K562 (cell line): Measurements from ENCODE around the gene CCDC187. TPM values are rescaled to one million over a fixed set of nuclear protein-coding genes. Genes with fewer than 3 reads are reported as not detected.

Experiments used
- ATAC-seq: fragments of 200-7000 bp; cut with Tn5 transposase; 3 replicates; pipeline ENCODE4 v1.9.1; 2020; ENCODE audit warnings: moderate library complexity
- BruUV-seq: library from RNA; stranded (reverse); fragments of 400-500 nt; replicated peaks from 2 replicates; lab custom pipeline; 2021; lab: Mats Ljungman, UMichigan
- CTCF ChIA-PET: fragments of 300-600 bp; formaldehyde crosslinking; extraction: SDS; loops from one replicate; lab custom pipeline; 2021; ENCODE audit warnings: low intra/inter-chr PET ratio; lab: Yijun Ruan, JAX
- POLR2A ChIA-PET: fragments of 300-600, 350-650 bp; sonication (Branson Sonifier 250); formaldehyde crosslinking; extraction: SDS; loops from one replicate; lab custom pipeline; 2021; ENCODE audit warnings: antibody characterized with exemption, inconsistent platforms; lab: Yijun Ruan, JAX
- DNase-seq, 4 experiments: peaks; one replicate each; pipeline versions ENCODE4 v3.0.0 to v3.0.0-alpha.2; 2011 to 2018; ENCODE audit warnings: low spot score in 3 of 4, mixed read lengths in 3 of 4; ENCODE audit errors: extremely low read depth in 1 of 4
- FAIRE-seq: peaks from 2 replicates; lab custom pipeline; 2011; peaks lifted over from hg19 to GRCh38; lab: Jason Lieb, UNC
- H2AFZ ChIP-seq: 2 replicates; pipeline ENCODE4 v1.6.0; 2011; ENCODE audit warnings: low read depth, low read length, control low read depth, inconsistent platforms
- H3K27ac ChIP-seq: fragments of 200-600 bp; 3 replicates; pipeline ENCODE4 v1.8.0; 2011; ENCODE audit warnings: low read depth, mild to moderate bottlenecking, control low read depth, inconsistent platforms, low read length, moderate library complexity, mixed read lengths; ENCODE audit errors: extremely low read depth
- H3K27me3 ChIP-seq, 2 experiments: fragments of 300-600 bp in 1 of 2; 2 replicates in 1 of 2; 3 replicates in 1 of 2; pipeline versions ENCODE4 v1.6.0 to v1.8.0; 2011; ENCODE audit warnings: inconsistent platforms in 2 of 2, low read length in 2 of 2, mild to moderate bottlenecking in 1 of 2, mixed read lengths in 1 of 2, moderate library complexity in 1 of 2; ENCODE audit not compliant: control insufficient read depth in 2 of 2, insufficient read depth in 2 of 2
- H3K36me3 ChIP-seq: fragments of 300-600 bp; 3 replicates; pipeline ENCODE4 v1.8.0; 2011; ENCODE audit warnings: mild to moderate bottlenecking, low read length, inconsistent platforms; ENCODE audit not compliant: control insufficient read depth, insufficient read depth
- H3K4me1 ChIP-seq, 2 experiments: fragments of 200-600 bp in 1 of 2; replicated peaks in 1 of 2; 2 replicates in 1 of 2; 3 replicates in 1 of 2; pipeline versions ENCODE4 v1.5.1 to v1.8.0; 2011; ENCODE audit warnings: inconsistent platforms in 2 of 2, low read length in 2 of 2, mild to moderate bottlenecking in 1 of 2, mixed read lengths in 1 of 2, moderate library complexity in 1 of 2; ENCODE audit not compliant: control insufficient read depth in 2 of 2, insufficient read depth in 2 of 2
- H3K4me2 ChIP-seq: 2 replicates; pipeline ENCODE4 v1.6.1; 2011; ENCODE audit warnings: low read length, control low read depth, inconsistent platforms, mixed read lengths; ENCODE audit not compliant: insufficient read depth
- H3K4me3 ChIP-seq: fragments of 200-600 bp; sonication (generic), shearing (Covaris generic); 2 replicates; pipeline ENCODE4 v1.5.1; 2016; ENCODE audit warnings: control low read depth, inconsistent platforms
- H3K79me2 ChIP-seq: fragments of 200-600 bp; 3 replicates; pipeline ENCODE4 v1.8.0; 2011; ENCODE audit warnings: low read length, inconsistent platforms; ENCODE audit not compliant: control insufficient read depth, insufficient read depth
- H3K9ac ChIP-seq, 2 experiments: 2 replicates each; pipeline versions ENCODE4 v1.6.0 to v1.6.1; 2011; ENCODE audit warnings: low read depth in 2 of 2, low read length in 2 of 2, control low read depth in 1 of 2, inconsistent platforms in 1 of 2, mild to moderate bottlenecking in 1 of 2, mixed read lengths in 1 of 2; ENCODE audit not compliant: insufficient read depth in 1 of 2
- H3K9me1 ChIP-seq: one replicate; pipeline ENCODE4 v1.6.0; 2011; ENCODE audit warnings: inconsistent platforms, mild to moderate bottlenecking, low read length, moderate library complexity; ENCODE audit not compliant: control insufficient read depth, insufficient read depth
- H3K9me3 ChIP-seq: replicated peaks from 2 replicates; pipeline ENCODE4 v1.5.1; 2011; ENCODE audit warnings: low read depth, low read length, inconsistent platforms; ENCODE audit not compliant: control insufficient read depth, insufficient read depth
- H4K20me1 ChIP-seq: replicated peaks from 2 replicates; pipeline ENCODE4 v1.6.1; 2011; ENCODE audit warnings: low read length, inconsistent platforms, mixed read lengths; ENCODE audit not compliant: control insufficient read depth, insufficient read depth
- BDP1 ChIP-seq: IDR thresholded peaks from 3 replicates; pipeline ENCODE4 v1.6.1; 2011; ENCODE audit not compliant: insufficient read length, insufficient read depth
- CREB1 ChIP-seq, 2 experiments: sonication (generic) in 1 of 2; formaldehyde crosslinking in 1 of 2; IDR thresholded peaks; 2 replicates each; pipeline versions ENCODE4 v1.6.1 to v1.8.0; 2012 to 2022; ENCODE audit warnings: inconsistent platforms in 1 of 2, mild to moderate bottlenecking in 1 of 2, missing genetic modification reagents in 1 of 2, moderate library complexity in 1 of 2
- E2F3 ChIP-seq: fragments of 250-450 bp; sonication (Bioruptor Pico); IDR thresholded peaks from 2 replicates; pipeline ENCODE4 v1.4.0; 2020; ENCODE audit warnings: mild to moderate bottlenecking
- GABPB2 ChIP-seq: fragments of 250-450 bp; sonication (Bioruptor Pico); conservative IDR thresholded peaks from 2 replicates; pipeline ENCODE4 v1.5.1; 2021; ENCODE audit warnings: mild to moderate bottlenecking
- GATA2 ChIP-seq: sonication (generic); formaldehyde crosslinking; IDR thresholded peaks from 2 replicates; pipeline ENCODE4 v1.4.0; 2020; ENCODE audit warnings: mild to moderate bottlenecking, missing genetic modification reagents
- KDM1A ChIP-seq, 2 experiments: fragments of 450-650 bp; IDR thresholded peaks; 2 replicates each; pipeline ENCODE4 v1.6.1; 2016; ENCODE audit warnings: mild to moderate bottlenecking in 2 of 2
- KLF6 ChIP-seq: fragments of 250-450 bp; sonication (Bioruptor Pico); IDR thresholded peaks from 2 replicates; pipeline ENCODE4 v1.4.0; 2020; ENCODE audit warnings: mild to moderate bottlenecking, moderate library complexity, borderline replicate concordance
- MYBL2 ChIP-seq, 2 experiments: fragments of 450-650 bp in 1 of 2; sonication (generic) in 1 of 2; formaldehyde crosslinking in 1 of 2; IDR thresholded peaks; 2 replicates each; pipeline versions ENCODE4 v1.6.1 to v1.8.1; 2017 to 2022; ENCODE audit warnings: borderline replicate concordance in 1 of 2, inconsistent platforms in 1 of 2, low read depth in 1 of 2, mild to moderate bottlenecking in 1 of 2, missing genetic modification reagents in 1 of 2, moderate library complexity in 1 of 2
- MYC ChIP-seq, 2 experiments: fragments of 250-450 bp in 1 of 2; sonication (Bioruptor Pico) in 1 of 2; IDR thresholded peaks; 2 replicates each; pipeline versions ENCODE4 v1.5.1 to v1.6.1; 2012 to 2021; ENCODE audit warnings: low read depth in 2 of 2, borderline replicate concordance in 1 of 2, improper control_type of control experiment in 1 of 2, low read length in 1 of 2, mild to moderate bottlenecking in 1 of 2, moderate library complexity in 1 of 2
- RAD51 ChIP-seq: fragments of 450-650 bp; IDR thresholded peaks from 2 replicates; pipeline ENCODE4 v1.7.1; 2016; ENCODE audit warnings: low read depth, mild to moderate bottlenecking, borderline replicate concordance
- ZNF239 ChIP-seq: fragments of 250-450 bp; sonication (Bioruptor Pico); IDR thresholded peaks from 2 replicates; pipeline ENCODE4 v1.4.0; 2020; ENCODE audit warnings: mild to moderate bottlenecking
- ZNF263 ChIP-seq: sonication (generic); formaldehyde crosslinking; IDR thresholded peaks from 2 replicates; pipeline ENCODE4 v1.8.0; 2022; ENCODE audit warnings: mild to moderate bottlenecking, missing genetic modification reagents, borderline replicate concordance
- ZNF583 ChIP-seq: fragments of 250-450 bp; sonication (Bioruptor Pico); IDR thresholded peaks from 2 replicates; pipeline ENCODE4 v1.4.0; 2020
- ZNF75A ChIP-seq: fragments of 450-650 bp; formaldehyde crosslinking; IDR thresholded peaks from 2 replicates; pipeline ENCODE4 v1.4.0; 2020; ENCODE audit warnings: mild to moderate bottlenecking
- ZNF785 ChIP-seq: fragments of 250-450 bp; sonication (Bioruptor Pico); IDR thresholded peaks from 2 replicates; pipeline ENCODE4 v1.4.0; 2020; ENCODE audit warnings: mild to moderate bottlenecking
- WGBS: fragments of 100-300 bp; shearing (Covaris generic); methylation state at CpG from one replicate; pipeline ENCODE4 v1.1.6; 2016; ENCODE audit warnings: low coverage, mixed read lengths; ENCODE audit not compliant: insufficient coverage; ENCODE audit errors: missing lambda C conversion rate; 5-methylcytosine and 5-hydroxymethylcytosine counted together
- in situ Hi-C: fragments of 300-500 bp; cut with MboI; formaldehyde crosslinking; loops from 4 replicates; pipeline ENCODE4 v1.15.0; 2018; ENCODE audit warnings: inconsistent platforms, mixed read lengths
- intact Hi-C: fragments of 100-400 bp; cut with micrococcal nuclease; formaldehyde crosslinking; loops from 2 replicates; pipeline ENCODE4 v1.14.2; 2022
- polyA plus RNA-seq, 8 experiments: library from polyadenylated mRNA; depleted of rRNA in 4 of 8; stranded (reverse) in 5 of 8; unstranded in 3 of 8; fragments of >200 nt; fragmentation: Nextera tagmentation in 2 of 8; fragmentation: Illumina TruSeq in 1 of 8; extraction: Ambion mirVana in 2 of 8; extraction: Trizol in 1 of 8; gene quantifications; 2 replicates each; pipeline versions ENCODE4 v1.2.1 to v1.2.3, GENCODE V29; 2011 to 2014; ENCODE audit warnings: inconsistent platforms in 1 of 8, missing spikeins in 1 of 8
- total RNA-seq, 7 experiments: library from RNA; depleted of rRNA in 6 of 7; stranded (reverse); fragments of >200 nt in 6 of 7; fragmentation: Illumina TruSeq in 2 of 7; extraction: Trizol in 2 of 7; gene quantifications; 2 replicates each; pipeline versions ENCODE4 v1.2.1 to v1.2.3, GENCODE V29; 2011 to 2021; ENCODE audit warnings: low replicate concordance in 1 of 7
- TF ChIP-seq, protein P1 (sequence below): fragments of 450-650 bp; IDR thresholded peaks from 2 replicates; pipeline ENCODE4 v1.6.1; 2017; ENCODE audit warnings: antibody characterized with exemption

The CCDC187 gene
- total and polyA plus RNA-seq, 9 of the 15 experiments (the other 6 are each of a cell fraction or from before 2014, with no cell fraction given), result not detected

- no peak for TF ChIP-seq MYC (IDR thresholded peaks at IDR 0.05; ENCODE audit: low read depth, low read length)
- no peak for TF ChIP-seq MYC (CRISPR knock-in tag; IDR thresholded peaks at IDR 0.05; ENCODE audit: borderline replicate concordance, low read depth)
- TF ChIP-seq ZNF583 (CRISPR knock-in tag), result no peak
- TF ChIP-seq KDM1A (IDR thresholded peaks at IDR 0.05), result no peak
- TF ChIP-seq GATA2, result no peak
- TF ChIP-seq ZNF263 (CRISPR knock-in tag), result no peak
- no peak for TF ChIP-seq RAD51
- TF ChIP-seq CREB1 (IDR thresholded peaks at IDR 0.05), result no peak
- no peak for TF ChIP-seq CREB1 (CRISPR knock-in tag; IDR thresholded peaks at IDR 0.05)
- TF ChIP-seq, protein P1, sequence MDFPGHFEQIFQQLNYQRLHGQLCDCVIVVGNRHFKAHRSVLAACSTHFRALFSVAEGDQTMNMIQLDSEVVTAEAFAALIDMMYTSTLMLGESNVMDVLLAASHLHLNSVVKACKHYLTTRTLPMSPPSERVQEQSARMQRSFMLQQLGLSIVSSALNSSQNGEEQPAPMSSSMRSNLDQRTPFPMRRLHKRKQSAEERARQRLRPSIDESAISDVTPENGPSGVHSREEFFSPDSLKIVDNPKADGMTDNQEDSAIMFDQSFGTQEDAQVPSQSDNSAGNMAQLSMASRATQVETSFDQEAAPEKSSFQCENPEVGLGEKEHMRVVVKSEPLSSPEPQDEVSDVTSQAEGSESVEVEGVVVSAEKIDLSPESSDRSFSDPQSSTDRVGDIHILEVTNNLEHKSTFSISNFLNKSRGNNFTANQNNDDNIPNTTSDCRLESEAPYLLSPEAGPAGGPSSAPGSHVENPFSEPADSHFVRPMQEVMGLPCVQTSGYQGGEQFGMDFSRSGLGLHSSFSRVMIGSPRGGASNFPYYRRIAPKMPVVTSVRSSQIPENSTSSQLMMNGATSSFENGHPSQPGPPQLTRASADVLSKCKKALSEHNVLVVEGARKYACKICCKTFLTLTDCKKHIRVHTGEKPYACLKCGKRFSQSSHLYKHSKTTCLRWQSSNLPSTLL, result no peak
- TF ChIP-seq, all 486 proteins: peak for 0
These were observed 8.8 kb downstream of the CCDC187 start (continued) for GRCh38 chr9:136295055-136295454.

- no peak for FAIRE-seq
- TF ChIP-seq ZNF75A (CRISPR knock-in tag) (no peak), BDP1 (no peak), ZNF785 (CRISPR knock-in tag) (no peak), MYBL2 (IDR thresholded peaks at IDR 0.05; ENCODE audit: low read depth) (no peak), MYBL2 (CRISPR knock-in tag; IDR thresholded peaks at IDR 0.05; ENCODE audit: borderline replicate concordance) (no peak), KLF6 (CRISPR knock-in tag) (no peak), E2F3 (CRISPR knock-in tag) (no peak), GABPB2 (CRISPR knock-in tag) (no peak), ZNF239 (CRISPR knock-in tag) (no peak)
These were observed 9.5 kb downstream of the CCDC187 start for GRCh38 chr9:136294437-136294836.

More at GRCh38 chr9:136294437-136294836, 9.5 kb downstream of the CCDC187 start:
- peaks cover 0 to 57% of the 10 kb centered on the region in 2 experiments; a peak in 2 of 5 replicates for H3K4me1 ChIP-seq
- H3K27me3 ChIP-seq, result peaks cover 13 to 56% of the 10 kb centered on the region in 2 experiments
- in situ Hi-C loops, result no loop called here
- H3K9ac ChIP-seq, result no peak overlapping the region
- no peaks in the 10 kb centered on the region for H3K79me2 ChIP-seq
- ChIA-PET POLR2A (no interaction called here), CTCF (no interaction called here)
- peaks cover 13% of the 10 kb centered on the region for H3K9me3 ChIP-seq
- intact Hi-C loops, result no loop called here
- H3K27ac ChIP-seq, result no peak overlapping the region
- no TSS peak for BruUV-seq
- H4K20me1 ChIP-seq, result no peaks in the 10 kb centered on the region; the same call in 1 of the 2 replicates
- H3K9me1 ChIP-seq, result no peaks in the 10 kb centered on the region
- DNase-seq, result no peak
- H3K36me3 ChIP-seq, result no peaks in the 10 kb centered on the region
- ATAC-seq, result no peak
- no peak overlapping the region for H2AFZ ChIP-seq
- 0% methylated on average over 5 of the region's 5 CpGs for WGBS
- H3K4me2 ChIP-seq, result no peak overlapping the region
- H3K4me3 ChIP-seq, result no peak overlapping the region
